K562 (cell line): ENCODE measurements around the gene MED12. TPM values are rescaled to one million over a fixed set of nuclear protein-coding genes. Genes with fewer than 3 reads are reported as not detected.

Source experiments
- ARID3B ChIP-seq: fragments of 250-450 bp; sonication (Bioruptor Pico); IDR thresholded peaks from 2 replicates; pipeline ENCODE4 v1.4.0; 2020; ENCODE audit warnings: borderline replicate concordance
- MBD2 ChIP-seq: sonication (generic); IDR thresholded peaks from 2 replicates; pipeline ENCODE4 v1.6.1; 2016; ENCODE audit warnings: low read depth, borderline replicate concordance
- NFATC3 ChIP-seq: fragments of 450-650 bp; IDR thresholded peaks from 2 replicates; pipeline ENCODE4 v1.6.1; 2017; ENCODE audit warnings: mild to moderate bottlenecking
- NR2C1 ChIP-seq, 2 experiments: fragments of 450-650 bp; IDR thresholded peaks; 2 replicates each; pipeline ENCODE4 v1.6.1; 2017; ENCODE audit warnings: mild to moderate bottlenecking in 2 of 2, antibody characterized with exemption in 1 of 2, inconsistent platforms in 1 of 2, missing compliant biosample characterization in 1 of 2, missing genetic modification characterization in 1 of 2
- SETDB1 ChIP-seq: IDR thresholded peaks from one replicate; pipeline ENCODE4 v1.6.1; 2012; ENCODE audit warnings: low read length, control low read depth, inconsistent platforms
- ZNF143 ChIP-seq: sonication (generic); formaldehyde crosslinking; IDR thresholded peaks from 2 replicates; pipeline ENCODE4 v1.9.0; 2022; ENCODE audit warnings: mild to moderate bottlenecking, missing genetic modification reagents
- ZNF398 ChIP-seq: fragments of 250-450 bp; sonication (Bioruptor Pico); IDR thresholded peaks from 2 replicates; pipeline ENCODE4 v1.8.0; 2021; ENCODE audit warnings: moderate library complexity, mild to moderate bottlenecking, inconsistent platforms
- polyA plus RNA-seq, 8 experiments: library from polyadenylated mRNA; depleted of rRNA in 4 of 8; stranded (reverse) in 5 of 8; unstranded in 3 of 8; fragments of >200 nt; fragmentation: Nextera tagmentation in 2 of 8; fragmentation: Illumina TruSeq in 1 of 8; extraction: Ambion mirVana in 2 of 8; extraction: Trizol in 1 of 8; gene quantifications; 2 replicates each; pipeline versions ENCODE4 v1.2.1 to v1.2.3, GENCODE V29; 2011 to 2014; ENCODE audit warnings: inconsistent platforms in 1 of 8, missing spikeins in 1 of 8
- total RNA-seq, 7 experiments: library from RNA; depleted of rRNA in 6 of 7; stranded (reverse); fragments of >200 nt in 6 of 7; fragmentation: Illumina TruSeq in 2 of 7; extraction: Trizol in 2 of 7; gene quantifications; 2 replicates each; pipeline versions ENCODE4 v1.2.1 to v1.2.3, GENCODE V29; 2011 to 2021; ENCODE audit warnings: low replicate concordance in 1 of 7

MED12 gene
- total and polyA plus RNA-seq, 9 of the 15 experiments (the other 6 are each of a cell fraction or from before 2014, with no cell fraction given): 1.6 to 49.7 (median 8.6) TPM

- TF ChIP-seq NR2C1 (IDR thresholded peaks at IDR 0.05): peak; percentile 15; the same call in 1 of the 2 replicates
- TF ChIP-seq NR2C1 (tag; IDR thresholded peaks at IDR 0.05): no peak; the same call in 1 of the 2 replicates
- TF ChIP-seq MBD2: no peak
- no peak for TF ChIP-seq ZNF143 (CRISPR knock-in tag)
- TF ChIP-seq SETDB1: no peak
- no peak for TF ChIP-seq ZNF398
- TF ChIP-seq NFATC3: no peak
- no peak for TF ChIP-seq ARID3B (CRISPR knock-in tag)
These were observed 63.1 kb downstream of the MED12 start (continued) for GRCh38 chrX:71181558-71181909.
